ENCODE data around the gene NRG2. TPM values are rescaled to one million over a fixed set of nuclear protein-coding genes. Genes with fewer than 3 reads are reported as not detected.

The NRG2 gene
- 1.9 TPM for total RNA-seq

DNA sequence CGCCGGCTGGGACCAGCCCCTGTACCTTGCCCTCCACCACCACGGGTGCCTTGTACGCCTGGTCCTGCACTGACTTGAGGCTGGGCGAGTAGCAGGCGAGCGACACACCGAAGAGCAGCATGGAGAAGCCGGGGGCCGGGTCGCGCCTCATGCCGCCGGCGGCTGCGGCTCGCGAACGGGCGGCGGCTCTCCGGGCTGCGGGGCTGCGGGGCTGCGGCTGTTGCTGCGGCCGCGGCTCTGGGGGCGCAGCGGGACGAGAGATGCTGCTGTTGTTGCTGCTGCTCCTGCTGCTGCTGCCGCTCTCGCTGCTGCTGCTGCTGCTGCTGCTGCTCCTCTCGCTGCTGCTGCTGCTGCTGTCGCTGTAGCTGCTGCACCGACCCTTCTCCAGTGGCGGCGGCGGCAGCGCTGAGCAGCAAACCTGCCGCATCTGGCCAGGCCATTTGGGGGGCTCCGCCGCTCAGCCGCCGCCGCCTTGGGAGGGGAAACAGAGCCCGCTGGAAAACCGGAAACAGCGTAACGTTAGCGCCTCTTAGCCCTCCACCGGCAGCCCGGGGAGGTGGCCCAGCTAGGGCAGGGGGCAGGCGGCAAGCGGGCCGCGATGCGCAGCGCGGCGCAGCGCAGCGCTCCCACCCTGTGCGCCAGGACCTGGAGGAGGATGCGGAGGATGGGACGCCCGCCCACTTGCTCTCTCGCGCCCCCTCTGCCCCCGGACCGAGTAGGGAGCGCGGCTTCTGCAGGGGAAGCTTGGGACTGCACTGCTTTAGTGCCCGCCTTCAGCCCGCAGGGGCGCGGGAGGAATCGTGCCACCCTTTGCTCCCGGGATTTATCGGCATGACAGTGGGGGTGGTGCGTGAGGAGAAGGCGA lies at the start of gene NRG2:
NRG2 (minus strand) TSS at position 657 of the 865 bp plus-strand sequence.
- ATAC-seq: peak; percentile 69

DNA sequence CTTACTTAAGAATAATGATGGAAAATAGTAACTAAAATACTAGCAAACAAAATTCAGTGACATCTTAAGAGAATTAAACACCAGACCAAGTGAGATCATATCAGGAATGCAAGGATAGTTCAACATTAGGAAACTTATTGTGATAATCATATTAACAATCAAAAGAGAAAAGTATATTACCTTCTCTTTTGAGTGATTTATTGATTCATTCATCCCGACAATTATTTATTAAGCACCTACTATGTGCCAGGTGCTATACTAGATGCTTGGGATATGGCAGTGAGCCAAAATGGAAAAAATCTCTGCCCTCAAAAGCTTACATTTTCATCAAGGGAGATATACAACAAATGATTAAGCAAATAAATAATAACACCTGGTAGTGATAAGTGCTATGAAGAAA lies 47.2 kb upstream of the NRG2 start:
- ATAC-seq: no peak

GRCh38 chr5:140084541-140084940 lies 41.4 kb upstream of the NRG2 start:
- ATAC-seq: no peak

DNA sequence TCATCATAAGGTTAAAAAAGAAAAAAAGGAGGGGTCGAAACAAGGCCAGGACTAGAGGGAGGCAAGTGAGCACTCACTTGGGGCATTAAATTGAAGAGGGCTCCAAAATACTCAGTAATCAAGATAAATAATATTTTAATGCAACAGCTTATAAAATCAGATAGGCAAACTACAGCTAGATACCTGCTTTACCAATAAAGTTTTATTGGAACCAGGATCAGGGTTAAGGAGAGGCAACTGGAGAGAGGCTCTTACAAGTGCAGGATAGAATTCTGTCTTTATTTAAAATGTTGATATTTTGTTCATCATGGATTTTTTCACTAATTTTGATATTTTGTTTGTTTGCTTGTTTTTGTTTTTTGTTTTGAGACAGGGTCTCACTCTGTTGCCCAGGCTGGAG lies 40.6 kb upstream of the NRG2 start:
- no peak for ATAC-seq

- ATAC-seq: no peak
These were observed 40.0 kb upstream of the NRG2 start for GRCh38 chr5:140083120-140083519.

DNA sequence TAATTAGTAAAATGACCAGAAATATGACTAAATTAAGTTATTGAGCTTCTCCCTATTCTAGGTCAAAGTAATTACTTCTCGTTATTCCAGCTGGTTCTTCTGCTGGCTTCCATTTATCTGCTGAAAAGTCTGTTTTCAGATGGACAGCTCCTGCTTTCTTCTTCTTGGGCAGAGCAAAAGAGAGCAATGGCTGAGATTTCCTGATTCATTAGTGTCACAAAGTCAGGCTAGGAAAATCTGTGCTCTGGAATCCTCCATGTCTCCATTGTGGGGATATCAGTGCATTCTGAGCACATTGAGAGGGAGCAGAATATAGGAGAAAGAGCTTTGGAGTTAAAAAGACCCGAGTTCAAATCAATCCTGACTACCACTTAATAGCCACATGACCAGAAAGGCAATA lies 33.7 kb upstream of the NRG2 start:
- ATAC-seq: no peak

DNA sequence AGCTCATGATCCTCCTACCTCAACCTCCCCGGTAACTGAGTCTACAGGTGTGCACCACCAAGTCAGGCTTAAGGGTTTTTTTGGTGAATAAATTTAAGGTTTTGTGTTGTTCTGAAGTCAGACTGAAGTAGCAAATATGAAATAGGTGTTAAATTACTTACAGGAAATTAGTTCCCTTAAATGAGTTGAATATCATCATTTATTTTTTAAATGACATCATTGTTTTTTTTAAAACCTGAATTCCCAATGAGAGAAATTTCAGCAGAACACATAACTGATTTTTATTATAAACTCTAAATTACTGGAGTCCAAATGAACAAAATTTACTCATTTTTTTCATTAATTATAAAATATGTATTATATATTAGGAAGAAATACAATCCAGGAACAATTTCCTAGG lies 33.0 kb upstream of the NRG2 start:
- ATAC-seq: no peak

- peak; percentile 46 for ATAC-seq
These were observed 32.3 kb upstream of the NRG2 start for GRCh38 chr5:140075371-140075770.

DNA sequence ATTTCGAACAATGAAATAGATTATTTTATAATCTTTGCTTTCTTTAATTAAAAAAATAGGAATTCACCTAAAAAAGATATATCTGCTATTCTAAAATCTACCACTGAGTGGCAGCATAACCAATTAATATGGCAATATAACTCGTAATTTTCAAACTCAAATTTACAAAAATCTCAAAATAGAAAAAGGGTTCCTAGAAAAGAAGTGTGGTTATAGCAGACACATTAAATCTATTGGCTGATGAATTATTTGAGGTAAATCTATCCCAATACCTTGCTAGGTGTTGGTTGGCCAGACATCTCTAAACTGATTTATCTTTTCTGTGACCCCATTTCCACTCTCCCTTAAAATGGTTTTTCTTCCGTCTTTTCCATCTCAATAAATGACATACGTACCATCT lies 30.2 kb upstream of the NRG2 start:
- no peak for ATAC-seq

DNA sequence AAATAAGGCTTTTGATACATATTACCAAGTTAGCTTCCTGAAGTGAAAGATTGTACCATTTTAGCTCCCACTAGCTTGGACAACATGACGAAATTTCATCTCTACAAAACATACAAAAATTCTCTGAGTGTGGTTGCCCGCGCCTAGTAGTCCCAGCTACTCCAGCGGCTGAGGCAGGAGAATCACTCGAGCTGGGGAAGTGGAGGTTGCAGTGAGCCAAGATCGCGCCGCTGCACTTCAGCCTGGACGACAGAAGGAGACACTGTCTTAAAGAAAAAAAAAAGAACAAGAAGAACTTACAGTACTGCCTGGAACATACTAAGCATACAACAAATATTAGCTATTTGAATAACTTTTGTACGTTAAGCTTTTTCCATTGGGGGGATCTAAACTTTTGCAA lies 29.7 kb upstream of the NRG2 start:
- ATAC-seq: no peak

DNA sequence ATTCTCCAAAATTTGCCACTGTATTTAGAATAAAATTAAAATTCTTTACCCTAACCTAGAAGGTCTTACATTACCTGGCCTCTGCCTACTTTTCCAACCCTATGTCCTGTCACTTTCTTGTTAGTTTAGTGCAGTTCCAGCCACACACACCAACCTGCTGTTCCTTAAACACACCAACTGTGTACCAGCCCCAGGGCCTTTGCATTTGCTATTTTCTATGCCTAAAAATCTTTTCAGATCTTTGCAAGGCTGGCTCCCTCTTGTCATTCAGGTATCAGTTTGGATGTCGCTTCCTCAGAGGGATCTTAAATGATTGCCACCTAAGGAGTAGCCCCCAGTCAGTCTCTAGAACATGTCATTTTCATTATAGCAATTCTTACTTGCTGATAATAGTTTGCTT lies 17.7 kb upstream of the NRG2 start:
- ATAC-seq: no peak

- no peak for ATAC-seq
These were observed 15.3 kb upstream of the NRG2 start for GRCh38 chr5:140058212-140058932.

DNA sequence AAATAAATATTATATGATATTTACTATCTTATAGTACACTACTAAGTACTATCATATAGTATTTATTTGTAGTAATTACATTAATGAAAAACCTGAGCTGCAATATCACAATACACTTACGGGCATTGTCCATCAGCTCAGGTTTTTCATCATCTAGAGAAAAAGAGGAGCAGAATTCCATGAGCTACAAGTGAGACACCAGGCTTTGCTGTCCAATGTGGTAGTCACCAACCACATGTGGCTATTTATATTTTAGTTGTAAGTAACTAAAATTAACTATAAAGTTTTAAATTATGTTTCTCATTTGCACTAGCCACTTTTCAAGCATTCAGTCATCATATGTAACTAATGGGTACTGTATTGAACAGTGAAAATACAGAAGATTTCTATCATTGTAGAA lies 13.8 kb upstream of the NRG2 start:
- ATAC-seq: no peak

DNA sequence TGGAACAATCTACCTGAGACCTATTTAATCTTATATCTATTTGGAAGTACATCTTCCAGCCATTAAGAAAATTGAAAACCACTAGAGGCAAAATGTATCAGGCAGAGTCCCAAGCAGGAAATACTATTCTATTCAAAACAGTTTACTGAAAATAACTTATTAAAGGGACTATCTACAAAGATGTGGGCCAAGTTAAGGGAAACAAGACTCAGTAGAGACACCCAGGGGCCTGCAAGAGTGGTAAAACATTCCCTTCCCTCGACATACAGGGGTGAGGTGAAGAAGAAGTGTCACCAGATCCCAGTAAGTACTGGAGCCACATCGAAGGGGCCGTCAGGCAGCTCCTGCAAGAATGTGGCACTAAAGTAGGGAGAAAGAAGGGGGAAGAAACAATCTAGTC lies 12.1 kb upstream of the NRG2 start:
- ATAC-seq: no peak

GRCh38 chr5:140054086-140054689 lies 11.1 kb upstream of the NRG2 start:
- ATAC-seq: no peak

- no peak for ATAC-seq
These were observed 8.9 kb upstream of the NRG2 start for GRCh38 chr5:140051950-140052349.

GRCh38 chr5:140049713-140050112 lies 6.6 kb upstream of the NRG2 start:
- no peak for ATAC-seq

GRCh38 chr5:140049205-140049604 lies 6.1 kb upstream of the NRG2 start:
- no peak for ATAC-seq

GRCh38 chr5:140044041-140044440 lies 942 bp upstream of the NRG2 start:
- ATAC-seq: no peak

GRCh38 chr5:140043508-140043872 lies 391 bp upstream of the NRG2 start:
- ATAC-seq: no peak

- peak; percentile 18 for ATAC-seq
These were observed 781 bp downstream of the NRG2 start for GRCh38 chr5:140042393-140042642.

DNA sequence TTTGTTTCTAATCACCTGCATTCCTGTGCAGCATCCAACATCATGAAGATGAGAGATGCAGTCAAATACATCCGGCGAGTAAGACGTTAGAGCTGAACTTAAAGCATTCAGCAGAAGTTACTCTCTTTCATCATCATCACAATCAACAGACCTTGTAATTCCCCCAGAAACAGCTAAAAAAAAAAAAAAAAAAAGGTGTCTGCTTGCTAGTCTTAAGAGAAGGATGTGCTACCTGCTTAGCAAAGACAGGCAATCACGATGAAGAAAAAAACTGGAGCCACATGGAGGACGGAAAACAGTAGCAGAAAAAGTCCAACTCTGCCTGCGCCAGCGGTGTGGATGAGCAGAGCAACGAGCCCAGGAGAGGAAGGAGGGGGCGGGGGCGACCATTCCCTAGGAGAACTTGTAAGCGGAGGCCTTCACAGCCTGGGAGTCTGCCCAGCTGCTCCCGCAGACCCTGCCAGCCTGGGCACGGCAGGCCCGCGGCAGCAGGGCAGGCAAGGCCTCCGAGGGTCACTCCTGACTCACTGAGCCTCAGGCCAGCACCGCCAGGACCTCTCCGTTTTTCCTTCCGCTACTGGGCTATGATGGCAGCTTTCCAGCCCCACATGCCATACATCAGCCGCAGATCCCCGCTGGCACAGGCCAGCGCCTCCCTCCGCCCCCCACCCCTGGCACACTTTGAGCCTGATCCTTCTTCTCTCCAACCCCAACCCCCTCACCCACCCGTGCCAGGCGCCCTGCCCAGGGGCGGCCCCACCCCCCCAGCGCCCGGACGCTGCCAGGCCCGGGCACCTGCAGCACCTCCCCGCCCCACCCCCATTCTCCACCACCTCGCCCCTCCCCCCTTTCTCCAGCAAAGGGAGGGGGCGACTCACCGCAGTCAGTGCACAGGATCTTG lies 1.4 kb downstream of the NRG2 start:
- ATAC-seq: peak; percentile 37

- no peak for ATAC-seq
These were observed 2.0 kb downstream of the NRG2 start for GRCh38 chr5:140041099-140041491.
